GM03348 (cell line): ENCODE results near the gene HS3ST4.
A peak's percentile ranks its signal among the peaks of the same experiment; 100 is the strongest.

ENCODE experiments used
- DNase-seq: peaks from one replicate; pipeline ENCODE4 v3.0.0; 2012; ENCODE audit warnings: low spot score

The HS3ST4 gene

DNA sequence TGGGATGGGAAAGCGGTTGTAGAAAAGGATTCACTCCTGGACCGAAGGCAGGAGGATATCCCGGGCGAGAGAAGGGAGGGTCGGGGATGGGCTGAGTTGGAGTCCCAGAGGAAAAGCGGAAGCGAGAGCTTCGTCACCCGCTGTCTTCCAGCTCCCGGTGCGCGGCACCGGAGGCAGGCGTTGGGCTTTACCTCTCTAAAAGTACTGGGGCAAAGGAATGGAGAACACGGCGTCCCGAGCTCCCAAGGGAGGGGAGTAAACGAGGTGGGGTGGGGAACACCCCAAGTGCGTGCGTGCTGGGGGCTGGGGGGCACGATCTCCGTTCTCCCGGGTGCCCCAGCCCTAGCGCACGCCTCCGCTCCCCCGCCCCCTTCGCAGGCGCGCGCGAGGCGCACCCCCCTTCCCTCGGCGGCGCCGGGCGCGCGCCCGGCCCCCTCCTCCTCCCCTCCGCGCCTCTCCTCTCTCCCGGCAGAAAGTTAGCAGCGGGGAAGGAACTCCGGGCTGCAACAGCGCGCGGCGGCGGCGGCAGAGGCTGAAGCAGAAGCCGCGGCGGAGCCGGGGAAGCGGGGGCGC is at the start of gene HS3ST4:
Gene HS3ST4, plus strand, starts transcription at position 441 of the 573 bp plus-strand sequence.
- peak; percentile 33 for DNase-seq

DNA sequence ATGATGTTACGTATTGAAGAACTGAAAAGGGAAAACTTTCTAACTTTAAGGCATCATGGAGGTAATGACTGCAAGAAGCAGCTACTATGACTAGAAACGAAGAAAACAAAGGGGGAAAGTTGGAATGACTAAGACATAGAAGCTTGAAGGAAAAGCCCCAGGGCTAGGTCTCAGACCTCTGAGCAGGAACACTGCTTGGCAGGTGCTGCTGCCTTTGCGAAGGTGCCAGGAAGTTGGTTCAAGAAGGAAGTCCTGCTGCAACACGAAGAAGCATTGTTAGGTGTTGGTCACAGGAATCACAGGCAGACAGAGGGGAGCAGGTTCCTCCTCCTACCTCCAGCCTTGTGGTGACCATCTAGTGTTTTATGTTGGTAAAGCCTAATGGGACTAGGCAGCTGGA is 48.1 kb upstream of the HS3ST4 start:
- no peak for DNase-seq

DNA sequence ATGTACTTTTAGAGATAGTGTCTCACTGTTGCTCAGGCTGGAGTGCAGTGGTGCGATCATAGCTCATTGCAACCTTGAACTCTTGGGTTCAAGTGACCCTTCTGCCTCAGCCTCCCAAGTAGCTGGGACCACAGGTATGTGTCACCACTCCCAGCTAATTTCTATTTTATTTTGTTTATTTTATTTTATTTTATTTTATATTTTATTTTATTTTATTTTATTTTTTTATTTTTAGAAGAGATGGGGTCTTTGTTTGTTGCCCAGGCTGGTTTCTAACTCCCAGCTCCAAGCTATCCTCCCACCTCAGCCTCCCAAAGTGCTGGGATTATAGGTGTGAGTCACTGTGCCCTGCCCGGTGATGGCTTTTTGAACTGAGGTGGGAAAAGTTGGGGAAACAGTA is 35.1 kb upstream of the HS3ST4 start:
- no peak for DNase-seq

DNA sequence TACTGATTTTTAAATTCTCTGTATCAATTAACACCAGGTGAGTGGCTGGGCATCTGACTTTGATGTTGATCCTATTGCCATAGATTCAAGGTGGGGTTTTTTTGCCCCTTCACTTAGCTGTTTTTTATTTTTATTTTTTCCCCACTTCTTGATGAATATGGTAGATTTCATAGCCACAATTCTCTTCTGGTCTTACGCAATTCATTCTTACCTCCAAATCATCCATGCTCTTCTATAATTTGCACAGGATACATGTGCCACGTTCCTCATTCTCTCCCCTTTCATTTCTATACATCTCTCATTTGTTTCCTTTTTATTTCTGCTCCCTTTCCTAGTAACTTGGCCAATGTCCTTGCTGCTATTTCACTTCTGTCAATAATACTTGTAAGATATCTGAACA is 14.9 kb upstream of the HS3ST4 start:
- DNase-seq, result no peak

DNA sequence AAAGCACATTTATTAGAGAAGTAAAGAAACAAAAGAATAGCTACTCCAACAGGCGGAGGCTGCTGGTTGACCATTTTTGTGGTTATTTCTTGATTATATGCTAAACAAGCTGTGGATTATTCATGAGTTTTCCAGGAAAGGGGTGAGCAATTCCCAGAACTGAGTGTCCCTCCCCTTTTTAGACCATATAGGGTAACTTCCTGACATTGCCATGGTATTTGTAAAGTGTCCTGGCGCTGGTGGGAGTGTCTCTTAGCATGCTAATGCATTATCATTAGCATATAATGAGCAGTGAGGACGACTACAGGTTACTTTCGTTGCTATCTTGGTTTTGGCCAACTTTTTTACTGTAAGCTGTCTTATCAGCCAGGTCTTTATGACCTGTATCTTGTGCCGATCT is 12.2 kb upstream of the HS3ST4 start:
- no peak for DNase-seq

DNA sequence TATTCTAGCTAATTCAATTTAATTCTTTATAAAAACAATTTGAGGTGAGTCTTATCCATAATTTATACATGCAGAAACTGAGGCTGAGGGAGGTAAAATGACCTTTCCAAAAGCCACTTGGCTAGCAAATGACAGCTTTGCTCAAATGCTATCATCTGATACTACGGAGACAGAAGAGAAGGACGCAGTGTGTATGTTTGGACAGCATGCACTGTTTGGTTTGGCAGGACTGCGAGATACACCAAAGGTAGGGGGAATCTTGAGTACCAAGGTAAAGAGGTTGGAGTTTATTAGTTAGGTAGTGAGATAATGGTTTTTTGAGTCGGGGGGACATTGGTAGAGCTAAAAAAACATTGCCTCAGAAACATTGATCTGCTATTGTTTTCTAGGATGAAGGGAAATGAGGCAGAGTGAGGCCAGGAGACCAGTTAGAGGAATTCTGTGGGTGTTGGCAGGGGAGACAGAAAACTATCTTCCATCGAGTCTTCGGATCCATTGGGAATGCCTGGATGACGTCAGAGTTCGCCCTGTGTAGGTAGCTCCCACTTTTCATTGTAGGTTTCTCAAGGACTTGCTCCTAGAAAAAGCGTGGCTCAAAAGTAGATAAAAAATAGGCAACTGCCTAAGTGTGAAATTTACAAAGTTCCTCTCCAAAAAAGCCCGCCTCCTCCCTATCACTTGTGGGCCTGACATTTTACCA is 2.5 kb upstream of the HS3ST4 start:
- DNase-seq, result no peak

DNA sequence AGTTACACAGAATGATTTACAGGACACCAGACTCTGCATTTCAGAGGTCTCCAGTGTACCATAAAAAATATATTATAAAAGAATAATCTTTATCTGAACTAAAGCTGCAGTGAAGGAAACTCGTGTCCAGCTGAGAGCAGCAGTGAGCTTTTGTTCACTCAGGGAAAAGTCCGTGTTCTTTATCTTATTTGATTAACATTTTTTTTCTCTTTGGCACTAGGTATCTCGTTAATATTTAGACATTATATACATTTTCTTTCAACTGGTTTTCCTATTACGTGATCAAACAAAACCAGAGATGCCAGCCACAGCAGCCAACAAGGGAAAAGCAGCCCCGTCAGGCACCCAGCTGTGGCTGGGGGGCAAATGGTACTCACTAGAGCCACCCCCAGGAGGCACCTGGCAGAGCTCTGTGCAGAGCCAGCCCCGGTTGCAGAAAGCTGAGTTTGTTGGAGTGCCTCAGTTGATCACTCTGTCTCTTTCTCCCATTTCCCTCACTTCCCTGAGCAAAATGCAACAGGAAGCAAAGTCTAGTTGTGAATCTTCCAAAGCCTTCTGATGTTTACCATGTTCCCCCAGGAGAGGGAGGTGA is 1.1 kb upstream of the HS3ST4 start:
- no peak for DNase-seq

DNA sequence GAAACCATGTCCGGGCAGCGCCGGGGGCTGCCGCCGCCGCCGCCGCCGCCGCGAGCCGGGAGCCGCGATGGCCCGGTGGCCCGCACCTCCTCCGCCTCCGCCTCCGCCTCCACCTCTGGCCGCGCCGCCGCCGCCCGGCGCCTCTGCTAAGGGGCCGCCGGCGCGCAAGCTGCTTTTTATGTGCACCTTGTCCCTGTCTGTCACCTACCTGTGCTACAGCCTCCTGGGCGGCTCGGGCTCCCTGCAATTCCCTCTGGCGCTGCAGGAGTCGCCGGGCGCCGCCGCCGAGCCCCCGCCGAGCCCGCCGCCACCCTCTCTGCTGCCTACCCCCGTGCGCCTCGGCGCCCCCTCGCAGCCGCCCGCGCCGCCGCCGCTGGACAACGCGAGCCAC is 587 bp downstream of the HS3ST4 start:
- peak; percentile 18 for DNase-seq

DNA sequence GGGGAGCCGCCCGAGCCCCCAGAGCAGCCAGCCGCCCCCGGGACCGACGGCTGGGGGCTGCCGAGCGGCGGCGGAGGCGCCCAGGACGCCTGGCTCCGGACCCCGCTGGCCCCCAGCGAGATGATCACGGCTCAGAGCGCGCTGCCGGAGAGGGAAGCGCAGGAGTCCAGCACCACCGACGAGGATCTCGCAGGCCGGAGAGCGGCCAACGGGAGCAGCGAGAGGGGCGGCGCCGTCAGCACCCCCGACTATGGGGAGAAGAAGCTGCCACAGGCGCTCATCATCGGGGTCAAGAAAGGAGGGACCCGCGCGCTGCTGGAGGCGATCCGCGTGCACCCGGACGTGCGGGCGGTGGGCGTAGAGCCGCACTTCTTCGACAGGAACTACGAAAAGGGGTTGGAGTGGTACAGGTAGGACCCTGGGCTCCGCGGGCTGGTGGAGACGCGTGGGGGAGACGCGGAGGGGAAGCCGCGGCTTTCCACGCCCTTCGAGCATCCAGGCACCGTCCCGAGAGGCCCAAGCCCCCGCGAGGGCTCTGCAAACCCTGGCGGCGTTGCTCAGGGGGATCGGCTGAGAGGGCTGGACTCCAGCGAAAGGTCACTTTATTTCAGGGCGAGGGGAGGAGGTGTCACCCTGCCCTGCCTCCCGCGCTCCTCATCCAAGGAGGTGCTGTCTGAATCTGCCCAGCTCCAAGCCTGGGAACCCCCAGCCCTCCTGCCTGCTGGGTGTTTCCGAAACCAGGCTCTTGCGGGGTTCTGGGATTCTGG is 1.2 kb downstream of the HS3ST4 start:
- no peak for DNase-seq

DNA sequence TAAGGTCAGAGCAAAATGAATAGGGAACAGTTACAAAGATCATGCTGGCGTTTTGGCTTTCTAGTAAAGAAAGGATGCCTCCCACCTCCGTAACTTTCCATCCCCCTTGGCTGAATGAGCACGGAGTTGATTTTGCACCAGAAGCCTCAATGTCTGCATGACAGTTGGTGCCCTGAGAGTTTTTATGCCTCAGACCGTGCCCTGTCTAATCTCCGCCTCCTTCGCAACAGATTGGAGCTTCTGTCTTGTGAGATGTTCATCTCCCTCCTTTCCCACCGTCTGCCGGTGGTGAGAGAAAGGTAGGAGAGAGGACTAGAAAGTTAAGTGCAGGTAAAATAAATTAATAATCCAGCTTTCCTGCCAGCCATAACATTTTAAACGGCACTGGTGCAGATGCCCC is 1.9 kb downstream of the HS3ST4 start:
- DNase-seq, result no peak

DNA sequence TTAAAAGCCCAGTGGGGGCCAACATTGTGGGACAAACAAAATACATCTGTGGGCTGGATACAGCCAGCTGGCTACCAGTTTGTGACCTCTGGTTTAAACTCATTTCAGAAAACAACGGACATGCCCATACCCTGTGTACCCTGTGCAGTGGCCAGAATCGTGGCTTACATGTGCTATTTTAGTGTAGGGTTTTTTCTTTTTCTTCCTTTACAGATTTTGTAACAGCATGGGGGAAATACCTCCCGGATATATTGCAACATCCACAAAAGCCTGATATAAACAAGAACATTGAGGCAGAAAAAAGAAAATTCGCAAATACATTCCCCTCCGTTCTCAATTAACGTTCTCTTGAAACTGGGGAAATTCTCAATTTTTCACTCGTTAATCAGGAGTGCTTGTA is 7.3 kb downstream of the HS3ST4 start:
- no peak for DNase-seq

DNA sequence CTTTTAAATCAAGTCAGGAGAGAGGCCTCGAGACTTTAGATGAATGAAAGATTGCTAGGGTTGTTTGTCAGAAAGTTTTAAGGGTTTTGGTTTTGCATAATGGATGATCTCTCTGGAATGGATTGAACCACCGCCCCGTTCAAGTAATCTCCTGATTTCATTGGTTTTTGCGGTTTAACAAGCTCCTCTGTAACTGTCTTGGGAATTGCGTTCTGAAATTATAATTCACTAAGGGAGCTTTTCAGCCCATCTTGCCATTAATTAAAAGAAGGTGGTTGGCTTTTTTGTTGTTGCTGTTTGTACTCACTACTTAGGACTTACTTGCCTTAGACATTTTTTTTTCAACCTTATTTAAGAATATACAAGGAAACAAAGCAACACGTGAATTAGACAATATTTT is 8.8 kb downstream of the HS3ST4 start:
- no peak for DNase-seq

DNA sequence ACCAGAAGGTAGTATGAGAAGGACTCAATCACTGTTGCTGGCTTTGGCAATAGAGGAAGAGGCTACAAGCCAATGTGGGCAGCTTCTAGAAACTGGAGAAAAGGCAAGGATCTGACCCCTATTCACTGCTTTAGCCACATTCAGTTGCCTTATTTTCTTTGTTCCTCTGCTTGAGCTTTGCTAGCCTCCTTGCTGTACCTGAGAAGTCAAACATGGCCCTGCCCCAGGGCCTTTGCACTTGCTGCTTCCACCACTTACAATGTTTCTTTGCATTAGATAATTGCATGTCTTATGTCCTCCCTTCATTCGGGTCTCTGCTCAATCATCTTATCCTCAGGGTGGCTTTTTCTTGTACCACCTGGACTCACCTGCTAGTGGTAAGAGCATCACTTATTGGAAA is 15.8 kb downstream of the HS3ST4 start:
- no peak for DNase-seq

DNA sequence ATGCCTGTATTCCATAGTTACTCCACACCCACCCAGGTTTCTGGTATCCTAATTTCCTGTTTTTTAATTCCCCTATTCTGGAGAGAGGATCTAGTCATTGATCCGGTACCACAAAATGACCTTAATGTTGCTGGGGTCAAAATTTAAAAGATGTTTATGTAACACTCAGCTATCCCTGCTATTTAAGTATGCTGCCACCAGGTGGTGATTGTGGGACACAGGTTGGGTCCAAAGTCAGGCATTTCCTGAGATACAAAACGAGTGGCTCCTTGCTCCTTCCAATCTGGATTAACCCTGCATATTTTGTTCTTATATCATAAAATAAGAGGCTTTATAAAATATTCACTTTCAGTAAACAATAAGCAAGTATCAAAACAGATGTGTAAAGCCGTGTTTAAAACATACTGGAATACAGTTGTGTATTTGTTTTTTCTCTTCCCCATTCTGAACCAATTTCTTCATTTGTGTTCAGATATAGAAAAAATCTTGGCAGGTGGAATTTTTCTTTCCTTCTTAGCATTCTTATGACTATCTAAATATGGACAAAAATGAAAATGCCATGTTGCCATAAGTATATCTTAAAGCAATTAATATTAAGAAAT is 16.3 kb downstream of the HS3ST4 start:
- DNase-seq, result no peak

DNA sequence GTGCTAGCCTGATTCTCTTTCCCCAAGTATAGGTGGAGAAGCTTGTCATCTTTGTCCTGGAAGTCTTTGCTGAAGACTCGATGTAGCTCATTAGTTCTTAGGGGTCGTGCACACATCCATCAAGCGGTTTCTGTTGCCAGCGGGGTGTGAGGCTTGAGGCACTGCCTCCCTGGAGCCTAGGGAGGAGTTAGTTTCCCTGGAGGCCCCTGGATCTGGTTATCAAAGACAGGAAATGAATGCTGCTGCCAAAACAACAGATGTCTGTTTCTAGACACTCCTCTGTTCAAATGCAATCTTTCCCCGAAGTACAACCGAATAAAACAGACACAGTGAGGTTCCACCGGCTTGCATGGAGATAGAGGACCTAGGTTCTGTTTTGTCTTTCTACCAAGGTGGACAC is 17.5 kb downstream of the HS3ST4 start:
- no peak for DNase-seq

DNA sequence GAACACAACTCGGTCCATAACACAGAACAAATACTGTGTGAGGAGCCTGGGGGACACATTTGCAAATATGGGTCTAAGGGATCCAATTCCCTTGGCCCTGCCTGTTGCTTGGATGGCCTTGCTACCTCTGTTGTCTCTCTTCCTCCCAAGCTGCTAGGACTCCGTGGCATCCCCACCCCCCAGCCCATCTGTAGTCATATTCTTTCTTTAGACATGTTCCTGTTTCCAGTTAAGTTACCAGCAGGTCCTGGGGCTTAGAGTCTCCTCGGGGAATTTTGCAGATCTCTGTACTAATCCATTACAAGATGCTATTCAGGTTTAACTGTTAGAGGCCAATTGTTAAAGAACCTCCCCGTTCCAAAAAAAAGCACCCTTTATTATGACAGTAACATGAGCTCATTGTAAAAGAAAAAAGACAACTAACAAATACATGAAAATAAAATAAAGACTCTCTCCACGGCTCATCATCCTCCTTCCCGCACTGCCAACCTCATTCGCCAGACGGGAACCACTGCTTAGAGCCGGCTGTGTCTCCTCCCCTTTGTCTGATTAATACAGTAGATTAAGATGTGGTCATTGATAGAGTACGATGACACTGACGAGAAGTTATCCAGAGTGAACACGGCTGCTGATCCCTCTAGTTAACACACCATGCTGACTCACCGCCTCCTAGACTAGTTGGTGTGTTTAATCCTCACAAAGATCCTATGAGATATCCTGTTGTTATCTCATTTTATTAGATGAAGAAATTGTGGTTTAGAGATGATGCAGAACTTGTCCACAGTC is 22.2 kb downstream of the HS3ST4 start:
- DNase-seq, result no peak

DNA sequence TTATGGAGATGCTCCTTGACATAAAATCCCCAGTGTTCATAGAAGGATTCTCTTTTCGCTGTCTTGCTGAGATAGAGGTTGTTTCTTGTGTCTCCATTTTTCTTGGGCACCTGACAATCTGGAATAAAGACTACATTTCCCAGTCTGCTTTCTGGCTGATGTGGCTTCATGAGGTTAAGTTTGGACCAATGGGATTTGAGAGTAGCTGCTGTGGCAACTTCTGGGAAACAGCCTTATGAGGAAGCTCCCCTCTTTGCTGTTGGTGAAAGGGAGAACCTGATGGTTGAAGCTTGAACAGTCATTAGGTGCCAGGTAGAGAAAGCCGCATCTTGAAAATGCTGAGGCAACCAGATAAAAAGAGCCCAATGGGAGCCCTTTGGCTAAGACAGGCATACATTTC is 24.4 kb downstream of the HS3ST4 start:
- DNase-seq, result no peak

DNA sequence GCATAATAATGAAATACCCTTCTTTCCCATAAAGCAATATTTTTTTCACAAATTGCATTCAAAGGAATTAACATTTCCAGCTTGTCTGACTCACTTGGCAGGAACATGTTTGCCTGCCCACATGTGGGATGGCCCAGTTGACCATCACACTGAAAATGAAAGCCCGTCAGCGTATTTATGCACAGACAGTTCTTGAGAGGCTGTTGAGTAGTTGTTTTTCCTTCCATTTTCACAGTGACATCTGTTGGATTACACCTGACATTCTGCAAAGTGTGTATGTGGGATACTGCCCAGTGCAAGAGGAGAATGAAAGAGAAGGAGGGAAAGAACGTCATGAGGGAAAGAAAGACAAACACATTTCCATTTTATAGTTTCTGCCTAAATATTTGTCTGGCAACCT is 29.7 kb downstream of the HS3ST4 start:
- DNase-seq, result no peak

DNA sequence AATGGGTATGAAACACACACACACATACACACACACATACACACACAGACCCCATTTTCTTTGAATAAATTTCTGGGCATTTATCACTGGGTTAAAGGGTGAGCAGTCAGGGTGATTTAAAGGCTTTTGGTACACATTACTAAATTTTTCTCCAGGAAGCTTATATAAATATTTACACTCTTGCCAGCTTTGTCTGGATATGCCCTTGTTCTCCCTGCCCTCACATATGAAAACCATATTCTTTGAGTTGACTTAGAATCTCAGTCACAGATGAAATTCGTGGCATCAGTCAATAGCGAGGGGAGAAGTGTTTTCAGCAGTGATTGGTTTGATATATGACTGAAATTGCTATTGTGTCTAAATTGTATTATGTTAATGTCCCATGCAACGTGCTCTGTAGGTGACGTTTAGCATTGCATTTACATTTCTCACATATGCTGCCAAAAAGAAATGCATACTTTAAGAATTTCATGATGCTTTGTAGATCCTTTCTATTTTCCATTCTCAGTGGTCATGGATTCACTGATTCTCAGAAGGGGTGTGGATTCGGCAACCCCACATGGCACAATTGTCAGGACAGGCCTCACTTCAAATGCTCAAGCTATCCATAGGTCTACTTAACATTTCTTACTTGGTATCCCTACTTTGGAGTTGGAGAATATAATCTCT is 34.8 kb downstream of the HS3ST4 start:
- no peak for DNase-seq

DNA sequence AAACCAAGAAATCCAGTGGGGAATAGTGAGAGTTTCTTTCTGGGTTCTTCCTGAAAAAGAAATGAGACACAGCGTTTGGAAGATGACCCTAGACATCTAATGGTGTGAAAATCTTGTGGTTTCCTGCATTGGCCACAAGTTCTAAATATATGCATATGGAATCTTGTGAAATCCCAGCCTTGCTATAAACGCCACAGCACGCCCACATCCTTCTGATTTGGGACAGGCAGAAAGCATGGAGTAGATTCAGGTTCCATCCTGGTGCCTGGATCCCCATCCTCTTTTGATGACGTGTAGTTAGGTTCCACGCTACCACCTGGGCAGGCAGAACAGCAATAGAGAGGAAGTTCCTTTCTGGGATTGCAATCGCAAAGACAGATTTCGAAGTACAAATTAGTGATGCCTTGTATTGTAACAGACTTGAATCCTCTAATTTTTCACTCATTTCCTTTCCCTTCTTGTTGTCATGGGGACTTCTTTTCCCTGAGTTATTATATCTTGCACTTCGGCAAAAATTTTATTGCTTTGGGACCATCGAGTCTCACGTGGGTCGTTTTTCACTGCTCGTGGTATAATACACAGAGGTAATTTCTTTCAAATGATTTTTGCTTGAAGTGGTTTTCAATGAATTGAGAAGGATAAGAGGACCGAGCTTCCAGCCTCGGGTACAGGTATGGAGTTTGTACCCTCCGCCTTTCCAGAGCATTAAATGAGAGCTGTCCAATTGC is 37.6 kb downstream of the HS3ST4 start:
- DNase-seq, result no peak

DNA sequence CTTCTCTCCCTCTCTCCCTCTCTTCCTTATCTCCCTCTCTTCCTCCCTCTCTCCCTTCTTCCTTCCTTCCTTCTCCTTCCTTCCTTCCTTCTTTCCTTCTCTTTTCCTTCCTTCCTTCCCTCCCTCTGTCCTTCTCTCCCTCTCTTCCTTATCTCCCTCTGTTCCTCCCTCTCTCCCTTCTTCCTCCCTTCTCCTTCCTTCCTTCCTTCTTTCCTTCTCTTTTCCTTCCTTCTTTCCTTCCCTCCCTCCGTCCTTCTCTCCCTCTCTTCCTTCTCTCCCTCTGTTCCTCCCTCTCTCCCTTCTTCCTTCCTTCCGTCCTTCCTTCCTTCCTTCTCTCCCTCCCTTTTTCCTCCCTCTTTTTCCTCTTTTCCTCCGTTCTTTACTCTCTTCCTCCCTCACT is 38.6 kb downstream of the HS3ST4 start:
- DNase-seq, result no peak
